GM18526 (cell line): ENCODE measurements around the gene CLRN3.

Source experiments
- POLR2A ChIP-seq: IDR thresholded peaks from 3 replicates; pipeline ENCODE4 v1.6.1; 2011; ENCODE audit not compliant: insufficient read length; ENCODE audit errors: extremely low read depth

Gene CLRN3

DNA sequence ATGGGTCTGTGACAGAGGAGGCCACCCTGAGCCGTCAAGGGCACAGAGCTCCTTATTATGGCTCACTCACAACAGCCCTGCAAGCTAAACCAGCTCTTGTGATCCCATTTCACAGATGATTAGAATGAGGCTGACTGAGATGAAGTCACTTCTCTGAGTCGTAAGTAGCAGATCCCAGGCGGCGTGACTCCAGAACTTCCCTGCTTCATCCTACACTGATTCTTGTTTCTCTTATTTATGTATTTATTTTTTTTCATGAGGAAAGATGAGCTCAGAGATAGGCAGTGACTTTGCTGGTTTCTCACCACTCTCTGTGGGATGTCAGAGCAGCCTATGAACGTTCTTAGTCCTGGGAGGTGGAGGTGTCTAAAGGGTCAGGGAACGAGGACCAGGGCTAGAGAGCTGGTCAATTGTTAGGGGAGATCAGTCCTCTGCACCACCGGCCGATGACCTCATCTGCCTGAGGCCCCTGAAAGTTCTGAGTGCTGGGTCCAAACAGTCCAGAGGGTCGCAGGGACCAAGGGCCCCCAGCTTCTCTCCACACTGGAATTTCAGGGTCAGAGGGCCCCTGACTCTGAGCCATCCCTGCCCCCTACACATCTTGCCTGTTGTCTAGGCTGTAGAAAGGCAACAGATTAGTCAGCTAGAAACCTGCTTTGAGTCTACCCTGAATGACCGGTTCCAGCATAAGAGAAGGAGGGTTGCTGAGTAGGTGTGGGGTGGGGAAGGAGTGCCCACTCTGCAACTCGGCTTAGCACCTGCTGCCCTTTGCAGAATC is 17.9 kb downstream of the CLRN3 start:
- TF ChIP-seq POLR2A, result no peak

DNA sequence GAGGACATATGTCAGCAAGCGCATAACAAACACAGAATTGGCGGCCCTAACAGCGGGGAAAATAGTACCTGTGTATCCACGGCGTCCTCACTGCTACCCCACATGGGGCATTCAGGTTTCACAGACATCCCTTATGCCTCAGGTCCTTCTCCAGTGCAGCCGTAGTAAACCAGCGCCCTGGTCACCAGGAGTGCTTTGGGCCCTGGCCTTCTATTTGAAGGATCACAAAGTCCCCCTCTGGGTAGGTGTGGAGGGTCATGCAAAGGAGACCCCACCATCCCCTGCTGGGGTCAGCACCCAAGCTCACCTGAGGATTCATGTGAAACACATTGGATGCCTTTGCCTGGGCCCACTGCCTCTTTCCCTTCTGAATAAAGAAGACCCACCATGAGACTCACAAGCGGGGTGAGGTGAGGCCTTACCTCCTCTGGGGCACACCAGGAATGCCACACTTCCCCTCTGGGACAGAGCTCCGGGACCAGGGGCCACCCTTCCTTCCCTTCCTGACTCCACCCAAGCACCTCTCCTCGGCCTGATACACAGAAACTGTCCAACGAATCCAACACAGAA is 18.8 kb downstream of the CLRN3 start:
- no peak for TF ChIP-seq POLR2A

DNA sequence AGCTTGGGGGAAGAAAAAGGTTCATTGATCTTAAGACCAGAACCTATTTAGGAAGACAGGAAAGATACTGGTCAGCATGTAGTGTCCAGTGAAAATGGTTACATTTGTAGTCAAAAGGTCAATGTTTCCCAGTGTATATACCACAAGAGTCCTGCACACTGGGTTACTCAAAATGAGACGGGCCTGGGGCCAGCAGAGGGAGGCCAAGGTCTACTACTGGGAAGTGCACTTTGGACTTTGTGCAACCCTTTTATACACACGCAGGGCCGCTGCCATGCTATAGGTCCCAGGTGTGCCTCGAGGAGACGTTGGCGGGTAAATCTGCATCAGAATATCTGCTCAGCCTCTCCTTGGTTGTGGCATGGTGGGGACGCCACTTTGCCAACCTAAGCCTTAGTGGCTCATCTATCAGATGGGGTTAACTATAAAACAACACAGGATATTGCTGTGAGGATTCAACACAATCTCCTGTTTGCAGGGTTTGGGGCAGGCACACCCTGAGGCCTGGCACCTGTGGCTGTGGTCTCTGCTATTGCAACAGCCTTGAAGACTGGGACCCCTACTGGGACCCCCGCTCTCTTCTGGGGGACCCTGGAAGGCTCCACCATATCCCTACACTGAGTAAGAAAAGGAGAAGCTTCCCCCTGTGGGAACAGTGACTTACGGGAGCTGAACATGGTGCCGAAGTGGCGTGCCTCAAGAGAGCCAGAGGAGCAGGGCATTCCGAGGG is 19.7 kb downstream of the CLRN3 start:
- no peak for TF ChIP-seq POLR2A

DNA sequence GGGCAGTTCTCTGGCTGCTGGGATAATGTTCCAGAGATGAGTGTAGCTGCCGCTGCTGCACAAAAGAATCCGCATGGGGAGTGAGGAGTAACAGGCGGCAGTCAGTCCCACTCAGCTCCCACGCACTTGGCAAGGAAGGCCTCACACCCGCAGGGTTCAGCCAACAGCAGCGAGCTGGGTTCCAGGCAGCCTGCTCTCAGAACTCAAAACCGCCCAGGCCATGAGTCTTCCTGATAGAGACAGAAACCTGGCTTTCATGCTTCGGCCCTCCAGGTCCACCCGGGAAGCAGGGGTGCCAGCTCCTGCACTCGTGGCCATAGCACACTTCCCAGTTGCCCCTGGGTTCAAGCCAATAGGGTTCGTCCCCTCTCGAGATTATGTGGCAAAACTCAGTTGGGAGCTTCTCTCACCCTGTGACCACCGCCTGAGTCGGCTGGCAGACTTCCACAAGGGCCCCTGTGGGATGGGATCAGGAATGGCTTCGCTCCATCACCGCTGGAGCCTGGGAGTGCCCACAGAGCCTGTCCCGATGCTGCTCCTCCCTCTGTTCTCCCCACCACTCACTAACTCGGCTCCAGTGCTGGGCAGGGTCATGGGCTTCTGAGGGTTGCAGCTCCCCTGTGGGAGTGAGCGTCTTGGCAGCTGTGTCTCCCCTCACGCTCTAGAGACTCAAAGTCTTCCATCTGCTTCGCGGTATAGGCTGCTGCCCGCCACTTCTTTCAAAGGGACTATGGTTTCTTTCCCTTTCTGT is 20.6 kb downstream of the CLRN3 start:
- TF ChIP-seq POLR2A, result no peak

- TF ChIP-seq POLR2A, result no peak
Measured at GRCh38 chr10:127871631-127872010, 21.1 kb downstream of the CLRN3 start.

DNA sequence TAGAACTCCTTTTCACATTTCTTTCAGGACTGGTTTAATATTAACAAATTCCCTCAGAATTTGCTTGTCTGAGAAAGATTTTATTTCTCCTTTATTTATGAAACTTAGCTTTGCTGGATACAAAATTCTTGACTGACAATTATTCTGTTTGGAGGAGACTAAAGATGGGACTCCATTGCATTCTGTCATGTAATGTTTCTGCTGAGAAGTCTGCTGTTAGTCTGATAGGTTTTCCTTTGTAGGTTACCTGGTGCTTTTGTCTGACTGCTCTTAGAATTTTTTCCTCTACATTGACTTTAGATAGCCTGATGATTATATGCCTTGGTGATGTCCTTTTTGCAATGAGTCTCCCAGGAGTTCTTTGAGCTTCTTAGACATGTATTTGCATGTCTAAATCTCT is 23.4 kb downstream of the CLRN3 start:
- no peak for TF ChIP-seq POLR2A

DNA sequence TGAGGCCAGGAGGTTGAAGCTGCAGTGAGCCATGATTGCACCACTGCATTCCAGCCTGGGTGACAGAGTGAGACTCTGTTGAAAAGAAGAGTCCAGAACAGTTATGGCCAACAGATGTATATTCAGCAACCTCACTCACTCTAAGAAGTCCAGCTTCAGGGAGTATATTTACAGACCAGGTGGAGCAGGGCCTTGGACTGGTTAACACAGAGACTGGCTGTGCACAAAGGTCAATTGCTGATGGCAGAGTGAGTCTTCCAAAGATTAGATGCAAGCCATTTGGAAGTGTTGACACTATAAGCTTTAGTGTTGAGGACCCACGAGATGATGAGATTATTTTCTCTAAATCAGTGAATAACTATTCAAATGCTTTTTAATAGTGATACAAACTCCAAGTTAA is 24.9 kb downstream of the CLRN3 start:
- no peak for TF ChIP-seq POLR2A

DNA sequence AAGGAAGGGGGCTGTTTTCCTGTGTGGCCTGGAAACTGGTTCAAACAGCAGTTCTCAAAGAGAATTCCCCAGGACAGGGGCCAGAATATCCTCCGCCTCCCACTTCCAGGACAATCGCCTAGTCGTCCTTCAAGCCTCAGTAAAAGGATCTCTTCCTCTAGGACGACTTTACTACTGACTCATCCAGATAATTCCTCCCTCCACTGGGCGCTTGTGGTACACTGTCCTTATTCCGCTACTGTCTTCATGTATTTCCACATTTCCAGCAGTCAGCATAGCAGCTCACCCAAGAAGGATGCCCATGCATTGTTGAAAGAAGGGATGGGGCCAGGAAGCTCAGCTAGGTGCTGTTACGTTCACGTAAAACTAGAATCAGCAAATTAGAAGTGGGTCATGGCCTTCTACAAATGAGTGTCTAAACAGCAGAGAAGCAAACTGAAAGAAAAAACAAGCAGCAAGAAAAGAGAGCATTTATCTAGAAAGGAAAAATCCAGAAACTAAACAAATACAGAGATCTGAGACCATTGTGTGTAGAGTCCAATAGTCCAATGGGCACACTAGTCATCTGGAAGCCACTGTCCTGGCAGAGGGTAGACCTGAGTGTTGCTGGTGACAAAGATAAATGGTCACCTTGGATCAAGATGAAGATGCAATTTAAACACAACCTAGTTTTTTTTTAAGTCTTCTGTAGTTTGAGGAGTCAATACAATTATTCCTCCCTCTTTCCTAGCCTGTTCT is 26.3 kb downstream of the CLRN3 start:
- TF ChIP-seq POLR2A, result no peak

DNA sequence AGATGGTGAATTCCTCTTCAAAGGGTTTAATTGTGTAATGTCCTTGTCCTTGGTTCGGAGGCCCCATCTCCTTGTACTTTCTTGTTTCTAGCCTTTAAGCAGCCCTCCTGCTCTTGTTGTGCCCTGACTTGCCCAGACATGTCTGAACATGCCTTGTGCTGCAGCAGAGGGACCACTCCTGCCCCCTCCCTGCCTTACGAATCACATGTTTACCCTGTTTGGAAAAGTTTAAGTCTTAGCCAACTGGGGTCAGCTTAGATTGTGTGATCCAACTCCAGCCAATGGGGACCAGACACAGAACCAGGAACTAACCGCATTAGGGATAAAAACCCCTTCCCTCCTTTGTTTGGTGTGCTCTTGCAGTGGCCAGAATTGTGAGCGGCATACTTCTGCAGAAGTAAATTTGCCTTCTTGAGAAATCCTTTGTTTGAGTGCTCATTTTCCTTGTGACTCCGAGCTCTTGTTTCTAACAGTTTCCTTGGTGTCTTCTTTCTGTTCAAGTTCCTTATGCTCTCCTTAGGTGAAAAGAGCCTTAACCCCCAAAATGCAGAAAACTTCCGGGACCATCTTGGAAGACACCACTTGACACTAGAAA is 29.4 kb downstream of the CLRN3 start:
- TF ChIP-seq POLR2A, result no peak

- no peak for TF ChIP-seq POLR2A
Measured at GRCh38 chr10:127860592-127860991, 32.1 kb downstream of the CLRN3 start.

GRCh38 chr10:127855976-127856375 is 36.8 kb downstream of the CLRN3 start:
- TF ChIP-seq POLR2A, result no peak

GRCh38 chr10:127855591-127855881 is 37.2 kb downstream of the CLRN3 start:
- TF ChIP-seq POLR2A, result no peak

GRCh38 chr10:127854769-127855590 is 37.8 kb downstream of the CLRN3 start:
- no peak for TF ChIP-seq POLR2A
